Left hindlimb (tissue), 1 donor: ENCODE measurements around the gene CCDC106.

Experiments
- DNase-seq: peaks from one replicate; pipeline ENCODE4 v3.0.0-alpha.2; 2018

Gene CCDC106

DNA sequence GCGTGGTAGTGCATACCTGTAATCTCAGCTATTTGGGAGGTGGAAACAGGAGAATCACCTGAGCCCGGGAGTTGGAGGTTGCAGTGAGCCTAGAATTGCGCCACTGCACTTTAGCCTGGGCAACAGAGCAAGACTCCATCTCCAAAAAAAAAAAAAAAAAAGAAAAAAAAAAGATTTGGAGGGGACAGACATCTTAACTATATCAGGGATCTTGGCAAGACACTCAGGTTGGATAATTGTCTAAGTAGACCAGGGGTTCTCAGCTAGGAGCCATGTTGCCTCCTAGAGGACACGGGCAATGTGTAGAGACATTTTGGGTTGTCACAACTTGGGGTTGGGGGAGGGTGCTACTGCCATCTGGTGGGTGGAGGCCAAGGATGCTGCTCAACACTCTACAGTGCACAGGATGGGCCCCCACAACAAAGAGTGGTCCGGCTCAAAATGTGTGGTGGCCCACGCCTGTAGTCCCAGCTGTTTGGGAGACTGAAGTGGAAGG lies 9.1 kb upstream of the CCDC106 start:
- no peak for DNase-seq

DNA sequence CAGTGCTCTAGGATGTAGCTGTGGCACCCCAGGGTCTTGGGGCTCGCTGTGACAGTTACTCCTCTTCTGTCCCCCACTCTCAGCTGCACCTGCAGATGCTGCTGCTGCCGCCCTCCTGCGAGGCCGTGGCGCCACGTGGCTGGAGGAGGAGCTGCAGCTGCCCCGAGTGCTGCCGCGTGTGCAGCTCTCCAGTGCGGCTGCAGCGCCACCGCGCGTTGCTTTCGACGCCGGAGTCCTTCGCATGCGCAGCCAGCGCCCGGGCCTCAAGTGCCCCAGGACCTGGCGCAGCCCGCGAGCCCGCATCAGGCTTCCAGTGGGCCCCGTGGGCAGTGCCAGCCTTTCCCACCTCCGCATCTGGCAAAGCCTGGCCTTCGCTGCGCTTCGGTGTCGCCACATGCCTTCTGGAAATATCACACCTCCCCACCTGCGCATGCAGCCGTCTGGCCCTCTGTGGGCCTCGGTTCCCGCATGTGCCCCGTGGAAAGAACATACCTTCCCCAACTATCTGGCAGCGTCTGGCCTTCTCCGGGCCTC lies 7.9 kb upstream of the CCDC106 start:
- DNase-seq: peak; percentile 85

DNA sequence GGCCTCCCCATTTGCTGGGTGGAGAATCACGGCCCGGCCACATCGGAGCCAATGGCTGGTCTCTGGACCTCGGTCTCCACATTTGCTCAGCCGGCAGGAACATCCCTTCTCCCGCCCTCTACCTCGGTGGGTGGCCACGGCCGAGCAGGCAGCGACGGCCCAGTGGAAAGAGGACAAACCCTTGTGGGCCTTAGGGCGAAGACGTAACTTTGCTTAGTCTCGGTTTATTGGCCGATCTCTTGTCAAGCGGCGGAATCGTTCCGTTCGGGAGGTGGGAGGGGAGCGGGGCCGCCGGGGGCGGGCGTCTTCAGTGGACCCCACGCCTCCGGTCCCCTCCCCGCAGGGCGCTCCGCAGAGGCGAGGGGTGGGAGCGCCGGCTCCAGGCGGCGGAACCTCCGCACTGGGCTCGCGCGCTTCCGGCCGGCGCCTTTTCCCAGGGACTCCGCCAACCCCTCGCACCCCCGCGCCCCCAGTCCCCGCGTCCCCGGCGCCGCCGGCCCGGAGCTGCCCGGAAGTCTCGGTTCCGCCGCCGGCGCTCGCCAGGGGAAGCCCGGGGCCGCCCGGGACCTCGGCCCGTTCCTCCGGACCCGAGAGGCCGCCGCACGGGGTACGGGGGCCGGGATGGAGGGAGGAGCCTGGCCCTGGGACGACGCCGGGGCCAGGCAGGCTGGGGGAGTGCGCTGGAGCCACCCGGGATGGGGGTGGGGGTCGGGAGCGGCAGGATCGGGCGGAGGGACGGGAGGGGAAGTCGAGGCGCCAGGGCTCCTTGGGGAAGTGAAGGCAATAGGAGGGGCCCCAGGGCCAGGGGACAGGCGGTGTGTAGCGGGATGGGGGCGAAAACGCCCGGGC lies 7.2 kb upstream of the CCDC106 start, which contains the start of gene ZNF580:
ZNF580 (plus strand) TSS at position 426 of the 849 bp plus-strand sequence. CDS start 1,507 bp downstream, outside the sequence.
- DNase-seq: peak; percentile 89

DNA sequence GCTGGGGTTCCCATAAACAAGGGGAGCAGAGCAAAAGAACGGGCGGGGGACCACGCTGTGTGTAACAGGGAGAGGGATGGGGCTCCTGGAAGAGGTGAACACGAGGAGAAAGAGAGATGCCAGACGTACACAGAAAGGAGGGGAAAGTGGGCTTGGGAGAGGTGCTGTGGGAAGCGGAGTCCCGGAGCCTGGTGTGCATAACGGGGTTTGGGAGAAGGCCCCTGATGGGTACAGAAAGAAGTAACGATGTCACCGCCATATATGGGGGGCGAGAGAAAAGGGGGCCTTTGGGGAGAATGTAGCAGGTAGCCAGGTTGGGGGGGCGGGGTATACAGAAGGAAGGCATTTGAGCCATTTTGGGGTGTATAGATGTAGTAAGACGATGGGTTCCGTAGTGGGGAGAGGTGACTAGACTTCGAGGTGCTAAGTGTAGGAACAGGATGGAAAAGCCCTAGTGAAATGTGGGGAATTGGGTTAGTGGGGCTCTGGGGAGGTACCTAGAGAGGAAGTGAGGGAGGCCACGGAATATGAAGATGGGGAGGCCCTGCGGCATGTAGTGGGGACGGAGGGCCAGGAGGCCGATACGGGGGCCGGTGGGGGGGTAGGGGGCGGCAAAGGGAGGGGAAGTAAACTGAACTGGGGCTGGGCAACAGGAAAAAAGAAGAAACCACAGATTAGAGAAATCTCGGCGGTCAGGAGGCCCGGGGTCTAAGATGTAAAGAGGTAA lies 6.4 kb upstream of the CCDC106 start:
- peak; percentile 56 for DNase-seq

DNA sequence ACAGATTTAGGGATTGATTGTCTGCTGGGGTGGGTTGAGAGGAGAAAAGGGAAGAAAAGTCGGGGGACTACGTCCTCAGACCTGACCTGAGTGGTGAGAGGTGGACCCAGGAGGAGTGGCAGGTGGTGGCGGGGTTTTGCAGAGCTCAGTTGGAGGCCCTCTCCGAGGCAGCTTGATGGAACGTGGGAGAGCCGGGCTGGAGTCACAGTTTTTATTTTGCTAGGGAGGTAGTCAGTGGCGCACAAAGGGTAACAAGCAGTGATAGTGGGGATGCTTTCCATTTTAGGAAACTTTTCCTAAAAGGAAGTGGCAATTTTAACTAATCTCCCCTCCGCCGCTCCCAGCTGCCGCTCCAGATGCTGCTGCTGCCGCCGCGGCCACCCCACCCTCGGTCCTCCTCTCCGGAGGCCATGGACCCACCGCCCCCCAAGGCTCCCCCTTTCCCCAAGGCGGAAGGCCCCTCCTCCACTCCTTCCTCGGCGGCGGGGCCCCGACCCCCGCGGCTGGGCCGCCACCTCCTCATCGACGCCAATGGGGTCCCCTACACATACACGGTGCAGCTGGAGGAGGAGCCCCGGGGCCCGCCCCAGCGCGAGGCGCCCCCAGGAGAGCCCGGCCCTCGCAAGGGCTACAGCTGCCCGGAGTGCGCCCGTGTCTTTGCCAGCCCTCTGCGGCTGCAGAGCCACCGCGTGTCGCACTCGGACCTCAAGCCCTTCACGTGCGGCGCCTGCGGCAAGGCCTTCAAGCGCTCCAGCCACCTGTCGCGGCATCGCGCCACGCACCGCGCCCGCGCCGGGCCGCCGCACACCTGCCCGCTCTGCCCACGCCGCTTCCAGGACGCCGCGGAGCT lies 5.6 kb upstream of the CCDC106 start:
- no peak for DNase-seq

DNA sequence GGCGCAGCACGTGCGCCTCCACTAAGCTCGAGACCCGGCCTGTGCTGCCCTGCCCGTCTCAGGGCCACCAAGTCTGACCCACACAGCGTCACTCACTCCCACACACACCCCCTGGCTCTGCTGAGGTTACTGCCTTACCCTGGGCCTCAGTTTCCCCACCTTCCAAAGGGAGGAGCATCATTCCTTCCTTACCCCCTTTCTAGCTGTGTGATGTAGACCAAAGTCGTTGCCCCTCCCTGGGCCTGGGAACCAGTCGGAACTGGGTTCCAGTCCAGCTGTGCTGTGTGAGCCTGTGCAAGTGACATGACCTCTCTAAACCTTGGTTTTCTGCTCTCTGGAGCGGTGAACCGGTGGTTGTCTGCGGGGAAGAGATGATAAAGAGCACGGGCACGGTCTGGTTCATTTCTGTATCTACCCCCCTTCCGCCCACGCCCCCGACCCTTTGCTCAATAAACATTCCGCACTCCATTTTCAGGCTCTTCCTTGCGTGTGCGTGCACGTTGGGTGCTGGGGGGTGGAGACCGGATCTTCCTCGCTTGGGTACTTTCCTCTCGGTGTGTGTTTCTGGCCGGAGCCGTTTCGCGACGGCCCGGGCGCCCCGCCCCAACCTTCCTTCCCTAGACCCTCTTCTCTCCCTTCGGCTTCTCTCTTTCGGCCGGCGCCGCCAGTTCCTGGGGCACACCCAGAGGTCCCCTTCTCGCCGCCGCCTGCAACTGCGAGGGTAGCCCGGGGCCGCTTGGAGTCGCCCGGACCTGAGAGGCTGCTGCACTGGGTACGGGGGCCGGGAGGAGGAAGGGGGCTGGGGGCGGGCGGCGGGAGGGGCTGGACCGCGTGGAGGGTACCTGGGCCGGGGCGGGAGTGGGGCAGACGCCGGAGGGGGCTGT lies 4.8 kb upstream of the CCDC106 start, which contains the start of gene ZNF581:
ZNF581 (plus strand) TSS at position 647 of the 884 bp plus-strand sequence. CDS start 923 bp downstream, outside the sequence.
- DNase-seq: peak; percentile 82

DNA sequence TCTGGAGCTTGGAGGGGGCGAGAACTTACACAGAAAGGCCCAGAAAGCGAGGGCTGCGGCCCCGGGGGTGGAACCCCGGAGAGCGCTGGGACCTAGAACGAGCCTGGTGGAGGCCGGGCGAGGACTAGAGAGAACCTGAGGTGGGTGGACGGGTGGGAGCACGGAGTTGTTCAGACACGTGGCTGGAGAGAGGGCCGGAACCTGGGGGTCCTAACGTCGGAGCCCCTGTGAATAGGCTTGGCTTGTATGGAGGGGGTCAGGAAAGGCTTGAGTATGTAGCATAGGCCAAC lies 4.2 kb upstream of the CCDC106 start:
- no peak for DNase-seq

DNA sequence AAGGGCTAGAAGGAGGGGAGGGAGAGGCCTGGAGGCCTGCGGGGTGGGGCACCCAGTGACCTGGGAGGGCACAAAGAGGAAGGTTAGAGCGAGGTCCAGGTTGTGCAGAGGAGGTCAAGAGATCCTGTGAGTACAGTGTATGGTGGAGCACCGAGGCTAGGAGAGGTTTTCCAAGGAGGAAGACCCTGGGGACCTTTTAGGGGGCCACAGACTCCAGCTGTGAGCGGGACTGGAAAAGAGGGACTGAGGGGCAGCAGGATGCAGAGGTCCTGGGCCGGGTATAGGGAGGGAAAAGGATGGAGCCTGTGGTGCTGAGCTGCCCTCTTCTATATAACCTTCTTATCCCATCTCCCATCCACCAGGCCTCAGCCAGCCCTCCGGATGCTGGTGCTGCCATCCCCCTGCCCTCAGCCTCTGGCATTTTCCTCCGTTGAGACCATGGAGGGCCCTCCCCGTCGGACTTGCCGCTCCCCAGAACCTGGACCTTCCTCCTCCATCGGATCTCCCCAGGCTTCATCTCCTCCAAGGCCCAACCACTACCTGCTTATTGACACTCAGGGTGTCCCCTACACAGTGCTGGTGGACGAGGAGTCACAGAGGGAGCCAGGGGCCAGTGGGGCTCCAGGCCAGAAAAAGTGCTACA lies 3.7 kb upstream of the CCDC106 start:
- DNase-seq: no peak

DNA sequence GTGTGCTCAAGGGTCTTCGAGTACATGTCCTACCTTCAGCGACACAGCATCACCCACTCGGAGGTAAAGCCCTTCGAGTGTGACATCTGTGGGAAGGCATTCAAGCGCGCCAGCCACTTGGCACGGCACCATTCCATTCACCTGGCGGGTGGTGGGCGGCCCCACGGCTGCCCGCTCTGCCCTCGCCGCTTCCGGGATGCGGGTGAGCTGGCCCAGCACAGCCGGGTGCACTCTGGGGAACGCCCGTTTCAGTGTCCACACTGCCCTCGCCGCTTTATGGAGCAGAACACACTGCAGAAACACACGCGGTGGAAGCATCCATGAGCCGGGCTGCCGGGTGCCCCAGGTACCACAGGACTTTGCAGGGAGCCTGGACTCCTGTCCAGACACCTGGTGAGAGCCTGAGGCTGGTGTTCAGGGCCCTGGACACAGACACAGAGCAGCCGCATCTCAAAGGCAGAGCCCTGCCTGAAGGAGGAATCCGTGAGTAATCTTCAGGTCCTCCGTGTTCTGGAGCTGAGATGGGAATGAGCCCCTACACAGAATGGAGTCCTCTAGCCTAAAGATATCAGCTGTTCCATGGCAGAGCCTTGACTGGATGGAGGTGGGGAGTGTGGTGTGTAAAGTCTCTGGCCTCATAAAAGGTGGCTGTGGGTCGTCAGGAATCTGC lies 3.0 kb upstream of the CCDC106 start:
- DNase-seq: no peak

DNA sequence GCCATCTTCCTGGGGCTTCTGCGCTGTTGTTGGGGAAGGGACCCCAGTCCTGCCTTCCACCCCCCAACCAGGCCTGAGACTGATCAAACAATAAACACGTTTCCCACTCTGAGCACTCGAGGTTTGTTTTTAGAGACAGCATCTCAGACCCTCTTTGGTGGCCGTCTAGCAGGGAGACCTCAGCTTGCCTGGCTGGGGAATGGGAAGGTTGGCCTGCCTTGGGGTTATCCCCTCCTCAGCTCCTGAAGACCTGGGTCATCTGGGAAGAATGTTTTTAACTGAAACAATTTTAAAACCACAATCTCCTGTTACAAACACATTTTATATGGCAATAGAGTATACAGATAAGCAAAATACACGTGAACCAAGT lies 2.5 kb upstream of the CCDC106 start:
- DNase-seq: no peak

DNA sequence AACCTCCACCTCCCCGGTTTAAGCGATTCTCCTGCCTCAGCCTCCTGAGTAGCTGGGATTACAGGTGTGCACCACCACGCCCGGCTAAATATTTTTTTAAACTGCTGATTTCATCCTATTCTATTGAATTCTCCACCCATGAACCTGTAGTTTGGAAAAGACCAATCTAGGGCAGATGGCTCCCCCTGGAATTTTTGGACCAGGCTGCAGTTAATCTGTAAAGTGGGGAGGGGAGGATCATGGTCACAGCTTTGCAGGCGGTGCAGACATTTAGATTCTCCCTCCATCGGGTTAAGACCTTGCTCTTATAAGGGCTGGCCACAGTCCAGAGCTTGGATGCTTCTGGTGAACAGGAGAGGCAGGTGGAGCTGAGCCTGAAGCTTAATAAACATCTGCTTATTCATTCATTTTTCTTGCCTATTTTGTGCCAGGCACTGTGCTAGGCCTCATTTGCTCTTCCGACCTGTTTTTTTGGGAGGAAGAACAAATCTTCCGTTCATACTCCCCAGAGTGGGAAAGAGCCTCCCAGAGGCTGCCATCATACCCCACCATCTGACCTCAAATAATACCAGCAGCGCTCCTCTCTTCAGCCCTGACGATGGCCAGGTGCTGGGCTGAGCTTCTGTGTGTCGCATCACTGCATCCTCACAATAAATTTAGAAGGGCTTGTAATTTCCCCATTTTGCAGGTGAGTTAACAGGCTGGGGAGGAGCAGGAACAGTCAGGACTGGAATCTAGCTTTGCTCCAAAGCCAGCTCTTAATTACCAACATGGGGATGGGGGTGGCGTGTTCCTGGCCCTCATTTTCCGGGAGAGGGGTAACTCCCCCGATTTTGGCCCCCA lies 902 bp upstream of the CCDC106 start:
- no peak for DNase-seq

DNA sequence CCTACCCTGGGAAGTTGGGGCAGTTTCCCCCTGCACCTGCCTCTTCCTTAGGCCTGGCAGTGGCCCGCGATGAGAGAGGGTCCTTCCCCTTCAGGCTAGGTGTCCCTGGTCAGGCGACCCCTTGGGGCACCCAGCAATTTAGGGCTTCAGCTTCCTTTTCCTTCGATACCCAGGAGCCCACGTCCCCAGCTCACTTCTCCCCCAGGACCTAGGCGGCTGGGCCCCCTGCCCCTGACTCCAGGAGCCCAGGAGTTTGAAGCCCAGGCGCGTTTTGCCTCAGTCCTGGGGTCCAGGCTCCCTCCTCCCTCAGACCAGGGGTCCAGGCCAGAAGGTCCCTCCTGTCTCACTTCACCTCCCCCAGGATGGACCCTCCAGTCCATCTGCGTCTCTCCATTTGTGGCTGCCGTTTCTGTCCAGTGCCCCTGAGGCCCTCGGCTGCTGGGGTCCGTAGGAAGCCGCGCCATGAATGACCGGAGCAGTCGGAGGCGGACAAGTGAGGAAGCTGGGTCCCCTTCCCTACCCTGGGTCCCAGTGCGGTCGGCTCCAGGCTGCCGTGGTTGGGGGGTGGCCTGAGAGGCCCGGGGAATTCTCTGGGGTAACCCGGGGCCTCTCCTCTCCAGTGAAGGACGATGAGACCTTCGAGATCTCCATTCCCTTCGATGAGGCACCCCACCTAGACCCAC lies 714 bp downstream of the CCDC106 start:
- no peak for DNase-seq

DNA sequence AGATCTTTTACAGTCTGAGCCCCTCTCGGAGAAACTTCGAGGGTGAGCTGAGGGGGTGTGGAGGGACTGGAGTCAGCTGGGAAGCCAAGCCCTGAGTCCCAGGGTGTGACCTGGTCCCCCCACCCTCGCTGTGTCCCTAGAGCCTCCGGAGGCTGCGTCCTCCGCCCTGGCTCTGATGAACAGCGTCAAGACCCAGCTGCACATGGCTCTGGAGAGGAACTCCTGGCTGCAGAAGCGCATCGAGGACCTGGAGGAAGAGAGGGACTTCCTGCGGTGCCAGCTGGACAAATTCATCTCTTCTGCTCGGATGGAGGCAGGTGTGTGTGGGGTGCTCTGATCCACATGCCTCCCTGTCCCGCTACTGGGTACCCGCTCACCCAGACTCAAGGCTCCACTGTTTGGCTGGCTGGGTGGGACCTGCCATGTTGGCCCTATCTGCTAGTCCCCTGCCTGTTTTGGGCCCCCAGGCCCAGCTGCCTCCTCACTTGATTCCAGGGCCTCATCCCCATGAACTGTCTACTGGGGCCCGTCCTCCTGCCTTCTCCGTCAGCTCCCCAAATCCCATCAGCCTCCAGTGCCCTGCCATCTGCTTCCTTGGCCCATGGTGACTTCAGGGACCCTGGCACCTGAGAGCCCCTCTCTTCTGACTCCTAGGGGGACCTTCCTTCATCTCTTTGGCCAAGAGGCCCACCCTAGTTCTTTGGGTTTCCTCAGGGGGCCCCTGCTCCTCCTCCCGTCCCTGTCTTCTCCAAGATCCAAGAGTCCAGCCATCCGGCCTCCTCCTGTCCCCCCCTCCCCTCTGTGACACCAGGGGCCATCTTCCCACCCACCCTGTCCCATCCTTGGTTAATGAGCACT lies 1.5 kb downstream of the CCDC106 start:
- no peak for DNase-seq

DNA sequence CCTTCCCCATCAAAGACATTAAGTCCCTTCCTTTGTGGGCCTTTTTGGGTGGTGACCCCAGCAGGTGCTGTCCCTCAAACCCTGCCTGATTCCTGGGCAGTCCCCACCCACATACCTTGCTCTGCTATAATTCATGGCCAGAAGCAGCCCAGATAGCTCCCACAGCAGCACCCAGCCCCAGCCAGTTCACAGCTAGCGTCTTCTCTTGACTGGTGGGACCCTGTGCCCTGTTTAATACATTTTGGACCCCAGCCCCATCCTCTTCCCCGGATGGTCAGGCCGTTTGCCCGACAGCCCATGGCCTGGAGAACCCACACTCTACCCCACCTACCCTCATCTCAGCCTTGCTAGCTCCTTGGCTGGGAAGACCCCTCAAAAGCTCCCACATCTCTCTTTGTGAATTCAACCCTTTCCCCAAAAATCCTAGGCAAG lies 2.1 kb downstream of the CCDC106 start:
- DNase-seq: no peak

DNA sequence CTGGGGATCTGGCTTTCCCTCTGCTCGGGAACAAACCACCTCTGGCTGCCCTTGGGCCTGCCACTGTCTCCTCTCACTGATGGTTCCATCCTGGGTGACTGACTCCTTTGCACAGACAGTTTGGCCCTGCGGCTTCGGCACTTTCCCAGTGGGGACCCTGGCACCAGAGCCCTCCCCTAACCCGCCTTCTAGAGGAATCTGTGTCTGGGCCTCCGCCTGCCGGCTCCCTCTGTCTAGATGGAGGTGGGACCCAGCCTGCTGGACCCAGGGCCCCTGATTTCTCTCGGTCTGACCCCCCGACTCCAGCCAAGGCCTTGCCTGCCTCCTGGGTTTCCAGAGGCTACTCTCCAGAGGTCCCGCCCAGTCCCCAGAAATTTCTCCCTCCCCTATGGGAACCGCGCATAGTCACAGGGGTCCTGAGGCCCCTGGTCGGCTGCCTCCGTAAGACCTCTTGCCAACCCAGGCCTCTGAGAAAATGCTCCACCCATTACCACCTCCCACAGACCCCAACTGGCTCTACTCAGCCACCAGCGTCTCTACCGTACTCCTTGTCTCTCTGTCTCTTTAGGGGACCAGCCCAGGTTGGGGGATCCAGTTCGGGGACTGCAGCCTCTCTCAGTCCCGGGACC lies 2.7 kb downstream of the CCDC106 start:
- DNase-seq: no peak

DNA sequence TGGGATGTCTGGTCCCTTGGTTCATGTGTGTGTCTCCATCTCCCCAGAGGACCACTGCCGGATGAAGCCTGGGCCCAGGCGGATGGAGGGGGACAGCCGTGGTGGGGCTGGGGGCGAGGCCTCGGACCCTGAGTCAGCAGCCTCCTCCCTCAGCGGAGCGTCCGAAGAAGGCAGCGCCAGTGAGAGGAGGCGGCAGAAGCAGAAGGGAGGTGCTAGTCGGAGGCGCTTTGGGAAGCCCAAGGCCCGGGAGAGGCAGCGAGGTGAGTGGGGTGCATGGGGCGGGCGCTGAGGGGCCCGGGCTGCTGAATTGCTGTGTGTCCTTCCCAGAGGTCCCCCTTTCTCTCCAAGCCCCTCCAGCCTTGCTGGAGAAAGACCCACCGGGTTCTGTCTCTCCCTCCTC lies 3.2 kb downstream of the CCDC106 start:
- no peak for DNase-seq

DNA sequence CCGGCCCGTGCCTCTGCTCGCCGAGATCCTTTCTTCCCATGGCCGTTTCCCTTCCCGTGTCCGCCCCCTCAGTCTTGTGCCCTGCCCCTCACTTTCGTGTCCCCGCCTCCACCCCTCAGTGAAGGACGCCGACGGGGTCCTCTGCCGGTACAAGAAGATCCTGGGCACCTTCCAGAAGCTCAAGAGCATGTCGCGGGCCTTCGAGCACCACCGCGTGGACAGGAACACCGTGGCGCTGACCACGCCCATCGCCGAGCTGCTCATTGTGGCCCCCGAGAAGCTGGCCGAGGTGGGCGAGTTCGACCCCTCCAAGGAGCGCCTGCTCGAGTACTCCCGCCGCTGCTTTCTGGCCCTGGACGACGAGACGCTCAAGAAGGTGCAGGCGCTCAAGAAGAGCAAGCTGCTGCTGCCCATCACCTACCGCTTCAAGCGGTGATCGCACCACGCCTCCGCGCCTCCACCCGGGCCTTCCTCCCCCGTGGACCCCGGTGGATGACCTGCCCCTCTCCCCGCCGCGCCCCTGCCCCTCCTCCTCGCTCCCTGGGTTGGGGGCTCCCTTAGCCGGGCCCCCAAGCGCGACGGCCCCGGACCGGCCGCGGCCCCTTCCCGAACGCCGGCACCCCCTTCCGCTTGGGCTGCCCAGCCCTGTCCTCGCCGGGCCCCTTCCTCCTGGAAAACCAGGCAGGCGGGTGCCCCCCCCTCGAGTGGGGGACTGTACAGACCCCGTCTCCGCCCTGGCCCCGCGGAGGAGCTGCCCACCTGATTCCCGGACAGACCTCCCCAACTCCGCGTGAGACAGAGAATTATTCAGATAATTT lies 4.5 kb downstream of the CCDC106 start:
- no peak for DNase-seq
